Measurements from ENCODE around the gene MEIS2.

The MEIS2 gene

DNA sequence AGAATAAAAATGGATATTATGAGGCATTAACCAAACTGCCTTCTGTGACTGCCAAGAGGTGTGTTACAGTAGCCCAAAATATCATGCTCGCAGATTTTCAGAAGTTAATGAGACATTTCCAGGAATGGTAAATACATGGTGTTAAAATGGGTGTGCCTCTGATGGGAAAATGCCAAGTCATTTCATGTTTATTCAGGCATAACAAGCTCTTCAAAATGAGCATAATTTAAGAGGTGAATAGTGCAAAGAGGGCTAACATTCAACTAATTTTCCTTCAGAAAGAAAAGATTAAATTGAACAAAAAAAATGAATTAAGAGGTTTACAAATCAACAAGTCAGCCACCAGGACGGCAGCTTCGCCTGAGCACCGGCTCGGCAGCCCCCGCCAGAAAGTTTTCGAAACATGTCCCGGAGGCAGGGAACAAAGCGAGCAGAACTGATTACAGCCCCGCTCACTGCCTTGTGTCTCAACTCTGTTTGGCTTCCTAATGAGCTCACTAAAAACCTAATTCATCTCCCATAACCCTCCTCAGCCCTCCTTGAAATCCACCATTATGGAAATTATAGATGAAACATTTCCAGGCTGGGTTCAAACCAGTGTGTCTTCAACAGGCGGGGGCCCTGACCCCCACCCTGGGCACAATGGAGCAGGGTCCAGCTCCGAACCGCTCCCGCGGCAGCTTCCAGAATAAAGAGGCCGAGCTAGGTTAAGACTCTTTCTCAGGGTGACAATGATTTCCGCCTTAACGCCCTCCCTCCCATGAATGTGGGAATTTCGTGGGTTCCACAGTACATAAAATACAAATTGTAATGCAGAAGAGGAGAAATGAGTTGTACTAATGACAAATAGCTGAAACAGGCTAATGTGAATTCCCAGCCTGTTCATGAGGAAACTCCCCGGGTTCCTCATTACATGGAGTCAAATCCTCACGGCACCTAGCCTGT lies 43.9 kb downstream of the MEIS2 start:
- TF ChIP-seq TAF1 (IDR thresholded peaks at IDR 0.05; ENCODE audit: borderline replicate concordance, insufficient read depth, low read length) = no peak
- no peak for TF ChIP-seq POLR2AphosphoS5 (IDR thresholded peaks at IDR 0.05; ENCODE audit: low read depth, low read length)
- no peak for TF ChIP-seq SIN3A (IDR thresholded peaks at IDR 0.05; ENCODE audit: borderline replicate concordance, insufficient read depth, low read length)
- no peak for TF ChIP-seq FOXP2 (optimal IDR thresholded peaks at IDR 0.05; ENCODE audit: borderline replicate concordance, extremely low read depth, extremely low read length, insufficient read depth)
- TF ChIP-seq, protein P1, sequence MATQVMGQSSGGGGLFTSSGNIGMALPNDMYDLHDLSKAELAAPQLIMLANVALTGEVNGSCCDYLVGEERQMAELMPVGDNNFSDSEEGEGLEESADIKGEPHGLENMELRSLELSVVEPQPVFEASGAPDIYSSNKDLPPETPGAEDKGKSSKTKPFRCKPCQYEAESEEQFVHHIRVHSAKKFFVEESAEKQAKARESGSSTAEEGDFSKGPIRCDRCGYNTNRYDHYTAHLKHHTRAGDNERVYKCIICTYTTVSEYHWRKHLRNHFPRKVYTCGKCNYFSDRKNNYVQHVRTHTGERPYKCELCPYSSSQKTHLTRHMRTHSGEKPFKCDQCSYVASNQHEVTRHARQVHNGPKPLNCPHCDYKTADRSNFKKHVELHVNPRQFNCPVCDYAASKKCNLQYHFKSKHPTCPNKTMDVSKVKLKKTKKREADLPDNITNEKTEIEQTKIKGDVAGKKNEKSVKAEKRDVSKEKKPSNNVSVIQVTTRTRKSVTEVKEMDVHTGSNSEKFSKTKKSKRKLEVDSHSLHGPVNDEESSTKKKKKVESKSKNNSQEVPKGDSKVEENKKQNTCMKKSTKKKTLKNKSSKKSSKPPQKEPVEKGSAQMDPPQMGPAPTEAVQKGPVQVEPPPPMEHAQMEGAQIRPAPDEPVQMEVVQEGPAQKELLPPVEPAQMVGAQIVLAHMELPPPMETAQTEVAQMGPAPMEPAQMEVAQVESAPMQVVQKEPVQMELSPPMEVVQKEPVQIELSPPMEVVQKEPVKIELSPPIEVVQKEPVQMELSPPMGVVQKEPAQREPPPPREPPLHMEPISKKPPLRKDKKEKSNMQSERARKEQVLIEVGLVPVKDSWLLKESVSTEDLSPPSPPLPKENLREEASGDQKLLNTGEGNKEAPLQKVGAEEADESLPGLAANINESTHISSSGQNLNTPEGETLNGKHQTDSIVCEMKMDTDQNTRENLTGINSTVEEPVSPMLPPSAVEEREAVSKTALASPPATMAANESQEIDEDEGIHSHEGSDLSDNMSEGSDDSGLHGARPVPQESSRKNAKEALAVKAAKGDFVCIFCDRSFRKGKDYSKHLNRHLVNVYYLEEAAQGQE (IDR thresholded peaks at IDR 0.05; ENCODE audit: insufficient read depth in 1 of 2, low read depth in 2 of 2, low read length in 2 of 2) = no peak

DNA sequence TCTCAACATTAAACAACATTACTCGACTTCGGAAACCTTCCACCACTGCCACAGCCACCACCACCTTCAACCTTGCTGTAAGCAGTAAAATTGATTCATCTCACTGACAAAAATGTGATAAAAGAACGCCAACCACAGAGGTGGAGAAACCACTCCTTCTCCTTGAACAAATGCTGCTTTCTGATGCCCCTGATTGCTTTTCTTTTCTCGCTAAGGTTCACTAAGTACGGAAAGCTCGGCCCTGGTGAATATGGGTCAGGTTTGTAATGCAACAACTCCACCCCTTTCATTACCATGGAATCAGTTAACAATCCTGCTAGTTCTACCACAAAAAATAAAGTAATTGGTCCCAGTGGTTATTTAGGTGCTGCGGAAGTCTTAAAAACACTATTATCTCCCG lies 44.9 kb downstream of the MEIS2 start:
- TF ChIP-seq, protein P1 (IDR thresholded peaks at IDR 0.05; ENCODE audit: insufficient read depth in 1 of 2, low read depth in 2 of 2, low read length in 2 of 2) = no peak
- TF ChIP-seq POLR2AphosphoS5 (IDR thresholded peaks at IDR 0.05; ENCODE audit: low read depth, low read length) = no peak
- no peak for TF ChIP-seq SIN3A (IDR thresholded peaks at IDR 0.05; ENCODE audit: borderline replicate concordance, insufficient read depth, low read length)
- TF ChIP-seq TAF1 (IDR thresholded peaks at IDR 0.05; ENCODE audit: borderline replicate concordance, insufficient read depth, low read length) = no peak
- no peak for TF ChIP-seq FOXP2 (optimal IDR thresholded peaks at IDR 0.05; ENCODE audit: borderline replicate concordance, extremely low read depth, extremely low read length, insufficient read depth)

DNA sequence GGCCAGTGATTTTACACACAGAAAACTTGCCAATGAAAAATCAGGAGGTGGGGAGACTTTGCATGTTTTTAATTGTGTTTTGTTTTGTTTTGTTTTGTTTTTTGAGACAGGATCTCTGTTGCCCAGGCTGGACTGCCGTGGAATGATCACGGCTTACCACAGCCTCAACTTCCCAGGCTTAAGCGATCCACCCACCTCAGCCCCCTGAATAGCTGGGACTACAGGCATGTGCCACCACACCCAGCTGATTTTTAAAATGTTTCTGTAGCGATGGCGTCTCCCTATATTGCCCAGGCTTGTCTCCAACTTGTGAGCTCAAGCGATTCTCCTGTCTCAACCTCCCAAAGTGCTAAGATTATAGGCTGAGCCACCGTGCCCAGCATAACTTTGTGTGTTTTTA lies 46.0 kb downstream of the MEIS2 start:
- no peak for TF ChIP-seq POLR2AphosphoS5 (IDR thresholded peaks at IDR 0.05; ENCODE audit: low read depth, low read length)
- TF ChIP-seq, protein P1 (IDR thresholded peaks at IDR 0.05; ENCODE audit: insufficient read depth in 1 of 2, low read depth in 2 of 2, low read length in 2 of 2) = no peak
- TF ChIP-seq TAF1 (IDR thresholded peaks at IDR 0.05; ENCODE audit: borderline replicate concordance, insufficient read depth, low read length) = no peak
- no peak for TF ChIP-seq FOXP2 (optimal IDR thresholded peaks at IDR 0.05; ENCODE audit: borderline replicate concordance, extremely low read depth, extremely low read length, insufficient read depth)
- TF ChIP-seq SIN3A (IDR thresholded peaks at IDR 0.05; ENCODE audit: borderline replicate concordance, insufficient read depth, low read length) = no peak

DNA sequence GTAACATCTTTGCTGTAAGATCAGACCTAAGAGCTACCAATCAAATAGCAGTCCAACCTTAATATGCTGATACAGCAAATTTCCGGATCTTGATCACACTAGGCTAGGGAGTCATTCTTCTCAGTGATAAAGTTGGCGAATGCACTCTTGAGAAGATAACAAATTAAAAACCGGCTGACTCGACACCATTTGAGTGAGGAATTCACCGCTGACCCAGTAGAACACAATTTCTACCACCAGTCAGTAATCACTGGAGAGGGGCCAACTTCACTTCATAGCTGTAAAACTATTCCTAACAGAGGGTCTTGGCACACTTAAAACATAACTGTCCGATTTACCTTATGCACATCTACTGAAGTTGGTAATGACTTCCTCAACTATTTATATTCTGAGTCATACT lies 47.2 kb downstream of the MEIS2 start:
- TF ChIP-seq FOXP2 (optimal IDR thresholded peaks at IDR 0.05; ENCODE audit: borderline replicate concordance, extremely low read depth, extremely low read length, insufficient read depth) = no peak

DNA sequence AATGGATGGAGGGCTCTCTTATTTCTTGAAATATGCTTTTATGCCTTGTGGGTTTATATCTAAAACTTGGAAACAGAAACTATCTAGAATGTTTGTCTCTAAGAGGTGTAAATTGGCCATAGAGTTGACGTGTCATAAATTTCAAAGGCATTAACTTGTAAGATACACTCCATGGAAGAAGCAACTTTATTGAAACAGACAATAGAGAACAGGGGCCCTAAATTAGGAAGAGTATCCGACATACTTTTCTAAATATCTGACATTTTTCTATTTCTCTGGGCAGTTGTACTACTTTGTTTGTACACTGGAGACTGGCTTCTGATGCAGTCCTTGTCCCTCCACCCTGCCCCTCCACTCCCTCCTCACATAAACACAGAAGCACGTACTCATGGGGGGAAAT lies 50.0 kb downstream of the MEIS2 start:
- TF ChIP-seq TAF1 (IDR thresholded peaks at IDR 0.05; ENCODE audit: borderline replicate concordance, insufficient read depth, low read length) = no peak
- TF ChIP-seq, protein P1 (IDR thresholded peaks at IDR 0.05; ENCODE audit: insufficient read depth in 1 of 2, low read depth in 2 of 2, low read length in 2 of 2) = no peak
- TF ChIP-seq POLR2AphosphoS5 (IDR thresholded peaks at IDR 0.05; ENCODE audit: low read depth, low read length) = no peak
- TF ChIP-seq SIN3A (IDR thresholded peaks at IDR 0.05; ENCODE audit: borderline replicate concordance, insufficient read depth, low read length) = no peak
- TF ChIP-seq FOXP2 (optimal IDR thresholded peaks at IDR 0.05; ENCODE audit: borderline replicate concordance, extremely low read depth, extremely low read length, insufficient read depth) = no peak
